Lower leg skin (tissue), 4 donors: ENCODE results near the gene TIAM2. TPM values are rescaled to one million over a fixed set of nuclear protein-coding genes. Genes with fewer than 3 reads are reported as not detected.
"Not testable (repeated sequence)": the region's sequence is repeated elsewhere in the genome, so short reads cannot be mapped to it uniquely, and the experiment has no call there.

Experiments
- DNase-seq, 2 donors: peaks; one replicate each; pipeline ENCODE4 v3.0.0-alpha.2; 2019; ENCODE audit warnings: low spot score in 2 of 2
- H3K4me3 ChIP-seq: fragments of 200-600 bp; sonication (generic); 2 replicates; pipeline ENCODE4 v1.5.1; 2017; ENCODE audit warnings: mild to moderate bottlenecking, low read depth; ENCODE audit not compliant: poor library complexity, severe bottlenecking
- CTCF ChIP-seq, 3 donors: fragments of 450-650 bp; IDR thresholded peaks; one replicate each; pipeline ENCODE4 v1.5.1; 2016; ENCODE audit warnings: antibody characterized with exemption in 3 of 3, mild to moderate bottlenecking in 3 of 3, moderate library complexity in 2 of 3
- POLR2A ChIP-seq, 2 donors: fragments of 450-650 bp; IDR thresholded peaks; one replicate each; pipeline ENCODE4 v1.6.1; 2016 to 2017; ENCODE audit warnings: antibody characterized with exemption in 2 of 2, mild to moderate bottlenecking in 1 of 2, moderate library complexity in 1 of 2
- WGBS, 2 donors: methylation state at CpG; one replicate each; pipeline ENCODE4 v1.1.5; 2018; 5-methylcytosine and 5-hydroxymethylcytosine counted together
- intact Hi-C: fragments of 100-400 bp; cut with DNase I; formaldehyde crosslinking; loops from one replicate; pipeline ENCODE4 v1.15.0; 2023; ENCODE audit warnings: low total_unique reads
- total RNA-seq, 4 donors: library from RNA; depleted of rRNA; stranded (reverse); fragments of >200 nt; gene quantifications; one replicate each; pipeline ENCODE4 v1.1.0, GENCODE V29; 2016

Gene TIAM2
- total RNA-seq, 4 donors from 2014 or later, result 5.4 to 11.0 (median 7.4) TPM

DNA sequence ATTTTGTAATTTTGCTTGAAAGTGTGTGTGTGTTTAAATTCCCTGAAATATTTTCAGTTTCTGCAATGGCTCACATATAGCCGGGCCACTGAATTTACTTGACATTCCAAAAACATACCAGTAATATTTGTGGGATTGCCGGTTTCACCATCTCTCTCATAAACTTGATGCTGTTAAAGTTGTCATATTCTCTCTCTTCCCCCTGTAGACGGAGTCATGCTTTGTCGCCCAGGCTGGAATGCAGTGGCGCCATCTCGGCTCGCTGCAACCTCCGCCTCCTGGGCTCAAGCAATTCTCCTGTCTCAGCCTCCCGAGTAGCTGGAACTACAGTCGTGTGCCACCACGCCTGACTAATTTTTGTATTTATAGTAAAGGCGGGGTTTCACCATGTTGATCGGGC is 122.1 kb downstream of the TIAM2 start:
- WGBS, 2 donors, result 83 to 90% methylated on average over 13 of the region's 13 CpGs
- H3K4me3 ChIP-seq, result no peak overlapping the region
- TF ChIP-seq CTCF (IDR thresholded peaks at IDR 0.05) (no peak), POLR2A (IDR thresholded peaks at IDR 0.05) (no peak)
- no peak for DNase-seq
- intact Hi-C loops, result no loop called here

- 57 to 59% methylated on average over 5 of the region's 5 CpGs for WGBS, 2 donors
- no peak for DNase-seq
- TF ChIP-seq POLR2A (IDR thresholded peaks at IDR 0.05) (no peak), CTCF (IDR thresholded peaks at IDR 0.05) (no peak)
Observed at GRCh38 chr6:155117785-155118184, 122.7 kb downstream of the TIAM2 start.

DNA sequence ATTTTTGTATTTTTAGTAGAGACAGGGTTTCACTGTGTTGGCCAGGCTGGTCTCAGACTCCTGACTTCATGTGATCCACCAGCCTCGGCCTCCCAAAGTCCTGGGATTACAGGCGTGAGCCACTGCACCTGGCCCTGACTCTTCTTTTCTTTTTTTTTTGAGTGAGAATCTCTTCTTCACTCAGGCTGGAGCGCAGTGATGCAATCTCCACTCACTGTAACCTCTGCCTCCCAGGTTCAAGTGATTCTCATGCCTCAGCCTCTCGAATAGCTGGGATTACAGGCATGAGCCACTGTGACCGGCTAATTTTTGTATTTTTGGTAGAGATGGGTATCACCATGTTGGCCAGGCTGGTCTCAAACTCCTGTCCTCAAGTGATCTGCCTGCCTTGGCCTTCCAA is 124.1 kb downstream of the TIAM2 start:
- DNase-seq, H3K4me3 ChIP-seq, intact Hi-C loops: not testable (repeated sequence)
- 97 to 100% methylated on average over 5 of the region's 5 CpGs for WGBS, 2 donors

More at GRCh38 chr6:155117785-155118184, 122.7 kb downstream of the TIAM2 start:
- intact Hi-C loops, result no loop called here
- H3K4me3 ChIP-seq, result no peak overlapping the region

GRCh38 chr6:155120034-155120433 is 124.9 kb downstream of the TIAM2 start:
- TF ChIP-seq POLR2A (IDR thresholded peaks at IDR 0.05), result no peak
- no peak for TF ChIP-seq CTCF (IDR thresholded peaks at IDR 0.05)
- H3K4me3 ChIP-seq, result no peak overlapping the region
- intact Hi-C loops, result no loop called here
- DNase-seq, result no peak
- 69 to 84% methylated on average over 6 of the region's 6 CpGs for WGBS, 2 donors

GRCh38 chr6:155121294-155121693 is 126.2 kb downstream of the TIAM2 start:
- DNase-seq, result no peak
- TF ChIP-seq POLR2A (IDR thresholded peaks at IDR 0.05) (no peak), CTCF (IDR thresholded peaks at IDR 0.05) (no peak)
- intact Hi-C loops, result no loop called here
- 59 to 61% methylated on average over 4 of the region's 4 CpGs for WGBS, 2 donors
- no peak overlapping the region for H3K4me3 ChIP-seq

- 42 to 55% methylated on average over 11 of the region's 11 CpGs for WGBS, 2 donors
- intact Hi-C loops, result no loop called here
- no peak overlapping the region for H3K4me3 ChIP-seq
- DNase-seq, result peak in 1 of 2 donors; percentile 87
- TF ChIP-seq POLR2A (IDR thresholded peaks at IDR 0.05) (no peak), CTCF (IDR thresholded peaks at IDR 0.05) (no peak)
Observed at GRCh38 chr6:155121699-155122098, 126.6 kb downstream of the TIAM2 start.
